HUES6 (cell line): ENCODE data around the gene MNX1.

Experiments
- H3K27ac ChIP-seq: 2 replicates; pipeline ENCODE4 v1.7.0; 2013; ENCODE audit warnings: low read depth, mild to moderate bottlenecking, low read length, inconsistent platforms
- H3K27me3 ChIP-seq: 2 replicates; pipeline ENCODE4 v1.6.1; 2013; ENCODE audit warnings: low read length; ENCODE audit not compliant: control insufficient read depth, insufficient read depth
- H3K36me3 ChIP-seq: 2 replicates; pipeline ENCODE4 v1.6.1; 2013; ENCODE audit warnings: low read length; ENCODE audit not compliant: control insufficient read depth, insufficient read depth
- H3K4me1 ChIP-seq: 2 replicates; pipeline ENCODE4 v1.6.1; 2013; ENCODE audit warnings: low read length; ENCODE audit not compliant: control insufficient read depth, insufficient read depth
- H3K4me3 ChIP-seq: 2 replicates; pipeline ENCODE4 v1.5.1; 2013; ENCODE audit warnings: low read depth, low read length
- H3K9ac ChIP-seq: one replicate; pipeline ENCODE4 v1.6.1; 2013; ENCODE audit warnings: mild to moderate bottlenecking, low read length
- H3K9me3 ChIP-seq: 2 replicates; pipeline ENCODE4 v1.6.1; 2013; ENCODE audit warnings: low read depth, low read length; ENCODE audit not compliant: control insufficient read depth, insufficient read depth

Gene MNX1

GRCh38 chr7:156956727-156957126 lies 53.7 kb downstream of the MNX1 start:
- Histone ChIP-seq H3K9ac (no peak overlapping the region), H3K9me3 (no peaks in the 10 kb centered on the region), H3K4me1 (peaks cover 8% of the 10 kb centered on the region), H3K27ac (no peak overlapping the region), H3K4me3 (no peak overlapping the region), H3K27me3 (no peaks in the 10 kb centered on the region), H3K36me3 (peaks cover 91% of the 10 kb centered on the region)

- Histone ChIP-seq H3K27ac (no peak overlapping the region), H3K4me3 (no peak overlapping the region), H3K27me3 (no peaks in the 10 kb centered on the region), H3K4me1 (peaks cover 13% of the 10 kb centered on the region), H3K9me3 (no peaks in the 10 kb centered on the region), H3K36me3 (peaks cover 73% of the 10 kb centered on the region), H3K9ac (no peak overlapping the region)
These were observed 55.5 kb downstream of the MNX1 start for GRCh38 chr7:156954941-156955340.
